CMK (cell line): Measurements from ENCODE around the gene EPHB2.

Experiments
- DNase-seq: peaks from one replicate; pipeline ENCODE4 v3.0.0-alpha.2; 2010; ENCODE audit warnings: low read depth

Gene EPHB2

DNA sequence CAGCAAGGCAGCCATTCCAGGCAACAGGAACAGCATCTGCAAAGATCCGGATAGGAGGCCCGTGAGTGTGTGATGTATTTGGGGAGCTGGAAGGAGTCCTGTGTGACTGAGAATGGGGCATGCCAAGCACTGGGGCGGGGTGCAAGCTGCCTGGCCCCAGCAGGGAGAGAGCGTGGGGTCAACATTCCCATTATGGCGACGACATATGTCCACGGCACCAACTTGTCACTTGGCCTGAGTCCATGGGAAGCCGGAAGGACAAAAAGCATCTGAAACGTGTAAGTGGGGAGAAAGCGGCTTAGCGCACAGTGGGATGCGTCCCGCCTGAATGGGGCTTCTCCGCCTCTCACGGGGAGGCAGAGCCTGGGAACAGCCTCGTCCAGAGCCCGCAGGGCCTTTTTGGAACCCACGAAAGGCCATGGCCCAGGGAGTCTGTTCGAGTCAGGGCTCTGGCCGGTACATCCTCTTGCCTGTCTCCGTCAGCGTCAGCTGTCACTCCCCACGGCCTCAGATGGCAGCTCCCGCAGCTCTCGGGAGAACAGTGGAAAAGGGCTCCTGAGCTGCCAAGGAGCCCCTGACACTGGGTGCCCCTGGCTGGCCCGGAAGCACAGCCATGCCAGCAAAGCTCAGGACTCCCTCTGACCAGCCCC lies 12.4 kb downstream of the EPHB2 start:
- no peak for DNase-seq

DNA sequence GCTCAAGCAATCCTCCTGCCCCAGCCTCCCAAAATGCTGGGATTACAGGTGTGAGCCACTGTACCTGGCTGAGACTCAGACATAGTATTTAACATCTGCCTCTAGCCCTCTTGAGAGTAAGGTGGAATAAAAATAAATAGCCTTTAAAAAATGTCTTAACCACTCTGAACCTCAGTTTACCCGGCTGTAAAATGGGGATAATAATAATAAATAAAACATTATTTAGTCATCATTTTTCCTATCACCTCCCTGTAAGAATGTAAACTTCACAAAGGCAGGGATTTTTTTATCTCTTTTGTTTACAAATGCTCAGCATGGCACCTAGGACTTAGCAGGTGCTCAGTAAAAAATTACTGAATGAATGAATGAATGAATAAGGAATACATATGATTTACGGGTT lies 17.2 kb downstream of the EPHB2 start:
- no peak for DNase-seq

GRCh38 chr1:22728751-22729399 lies 18.2 kb downstream of the EPHB2 start:
- no peak for DNase-seq

- no peak for DNase-seq
These were observed 18.7 kb downstream of the EPHB2 start for GRCh38 chr1:22729400-22729773.

DNA sequence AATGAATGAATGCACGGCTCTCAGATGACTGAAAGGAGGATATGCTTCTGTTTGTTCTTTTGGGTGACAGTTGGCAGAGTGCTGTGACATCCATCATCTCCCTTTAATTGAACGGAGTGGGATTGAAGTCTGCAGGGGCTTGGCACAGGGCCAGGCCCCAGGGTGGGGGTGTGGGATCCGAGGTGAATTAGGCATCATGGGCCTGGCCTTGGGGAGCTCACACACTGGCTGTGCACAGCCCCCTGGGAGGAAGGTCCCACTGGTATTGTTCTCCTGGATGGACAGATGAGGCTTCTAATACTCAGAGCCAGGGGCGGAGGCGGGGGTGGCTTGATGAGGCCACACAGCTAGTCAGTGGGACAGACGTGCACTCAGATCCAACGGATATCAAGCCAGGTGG lies 19.3 kb downstream of the EPHB2 start:
- DNase-seq = no peak

DNA sequence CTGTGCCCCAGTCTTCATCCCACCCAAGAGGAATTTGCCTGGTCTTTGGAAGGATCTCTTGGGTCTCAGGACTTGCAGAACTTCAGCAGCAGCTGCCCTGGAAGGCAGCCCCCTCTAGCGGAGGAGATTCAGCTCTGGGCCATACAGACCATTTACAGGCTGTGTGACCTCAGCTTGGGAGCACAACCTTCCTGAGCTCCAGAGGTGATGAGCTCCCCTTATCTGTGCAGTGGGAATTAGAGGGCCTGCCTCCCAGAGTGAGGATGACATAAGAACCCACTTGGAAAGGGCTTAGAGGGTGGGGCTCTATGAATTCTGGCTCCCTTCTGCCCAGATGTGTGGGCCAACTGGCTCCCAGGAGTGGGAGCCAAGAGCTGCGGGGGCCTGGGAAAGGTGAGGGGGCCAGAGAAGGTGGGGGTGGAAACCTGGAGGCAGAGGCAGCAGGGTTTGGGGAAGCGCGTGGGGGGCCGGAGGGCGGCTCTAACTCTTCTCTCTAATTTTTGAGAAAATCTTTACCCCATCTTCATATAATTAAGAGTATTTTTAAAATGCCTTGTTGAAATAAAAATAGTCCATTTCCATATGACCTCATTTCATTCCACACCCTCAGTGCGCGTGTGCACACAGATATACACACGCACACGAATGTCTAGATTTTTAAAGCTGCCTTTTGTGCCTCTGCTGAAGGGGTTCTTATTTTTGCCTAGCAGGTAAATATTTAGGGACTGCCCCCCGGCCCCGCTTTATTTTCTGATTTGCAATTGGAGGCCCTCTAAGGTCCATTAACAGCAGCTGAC lies 21.5 kb downstream of the EPHB2 start:
- DNase-seq = no peak

DNA sequence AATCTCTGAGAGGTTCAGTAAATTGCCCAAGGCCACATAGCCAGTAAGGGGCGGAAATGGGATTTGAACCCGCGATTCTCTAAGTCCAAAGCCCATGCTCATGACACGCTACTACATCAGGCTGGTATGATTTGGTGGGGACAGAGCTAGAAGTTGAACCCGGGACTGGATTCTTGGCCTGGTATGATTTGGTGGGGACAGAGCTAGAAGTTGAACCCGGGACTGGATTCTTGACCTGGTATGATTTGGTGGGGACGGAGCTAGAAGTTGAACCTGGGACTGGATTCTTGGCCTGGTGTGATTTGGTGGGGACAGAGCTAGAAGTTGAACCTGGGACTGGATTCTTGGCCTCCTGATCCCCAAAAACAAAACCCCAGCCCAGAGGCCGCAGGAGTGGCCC lies 23.0 kb downstream of the EPHB2 start:
- no peak for DNase-seq

DNA sequence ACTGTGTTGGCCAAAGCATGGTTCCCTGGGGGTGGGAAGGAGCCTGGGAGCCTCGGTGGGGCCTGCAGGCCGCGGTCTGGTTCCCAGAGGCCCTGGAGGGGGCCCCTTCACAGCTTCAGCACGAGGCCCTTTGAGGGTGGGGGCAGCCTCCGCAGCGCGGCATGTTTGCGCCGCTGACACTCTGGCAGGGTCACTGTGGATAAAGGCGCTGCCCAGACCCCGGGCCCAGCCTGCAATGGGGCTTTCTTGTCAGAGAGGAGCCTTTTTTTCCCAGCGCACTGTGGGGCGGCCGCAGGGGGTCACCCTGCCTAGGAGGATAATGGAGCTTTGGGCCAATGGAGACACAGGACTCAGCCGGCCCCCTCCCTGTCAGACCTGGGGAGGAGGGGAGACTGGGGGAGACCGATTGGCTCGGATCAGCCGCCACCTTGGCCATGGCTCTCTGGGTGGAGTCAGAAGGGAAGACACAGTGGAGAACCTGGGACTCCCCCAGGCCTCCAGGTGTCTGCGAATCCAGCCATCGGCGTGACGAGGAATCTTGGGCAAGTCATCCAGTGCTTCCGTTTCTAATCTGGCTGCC lies 26.0 kb downstream of the EPHB2 start:
- DNase-seq = no peak

DNA sequence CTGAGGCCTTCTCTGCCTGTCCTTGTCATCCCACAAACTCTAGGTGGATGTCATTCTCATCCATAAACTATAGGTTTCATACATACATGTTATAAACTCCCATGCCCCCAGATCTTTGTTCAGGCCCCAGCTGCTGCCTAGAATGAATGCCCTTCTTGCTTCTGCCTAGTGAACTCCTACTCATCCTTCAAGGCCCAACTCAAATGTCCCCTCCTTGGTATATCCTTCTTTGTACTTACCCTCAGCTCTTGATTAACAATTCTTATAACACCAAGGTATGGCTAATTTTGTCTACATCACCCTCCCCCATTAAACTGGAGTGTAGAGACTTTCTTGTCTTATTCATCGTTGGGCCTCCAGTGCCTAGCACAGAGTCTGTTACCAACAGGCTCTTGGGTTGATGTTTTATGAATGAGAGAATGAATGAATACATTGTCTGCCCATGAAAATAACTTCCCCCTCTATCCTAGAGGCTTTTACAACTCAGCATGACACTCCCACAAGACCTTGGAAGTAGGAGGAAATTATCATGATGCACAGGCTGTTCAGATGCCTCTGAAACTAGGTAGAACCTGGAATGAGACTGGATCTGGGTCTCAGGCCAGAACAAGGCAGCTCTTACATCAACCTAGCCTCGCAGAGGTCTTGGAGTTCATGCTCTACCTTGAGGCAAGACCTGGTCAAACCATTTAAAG lies 26.9 kb downstream of the EPHB2 start:
- DNase-seq = no peak

GRCh38 chr1:22738069-22738435 lies 27.4 kb downstream of the EPHB2 start:
- no peak for DNase-seq

DNA sequence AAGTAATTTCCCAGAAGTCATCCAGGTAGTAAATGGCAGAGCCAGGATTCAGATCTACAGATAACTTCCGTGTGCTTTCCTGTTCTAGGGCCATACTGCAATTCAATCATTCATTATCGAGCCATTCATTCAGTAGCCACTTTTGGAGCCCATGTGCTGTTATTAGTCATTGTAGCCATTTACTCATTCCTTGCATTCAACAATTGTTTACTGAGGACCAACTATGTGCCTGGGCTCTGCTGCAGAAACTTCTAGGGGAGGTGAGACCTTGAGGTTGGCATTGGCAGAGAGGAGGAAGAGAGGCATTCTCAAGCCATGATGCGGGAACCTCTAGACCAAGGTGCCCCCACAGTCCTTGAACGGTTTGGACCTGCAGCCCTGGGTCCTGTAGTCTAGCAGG lies 27.9 kb downstream of the EPHB2 start:
- no peak for DNase-seq

GRCh38 chr1:22739648-22740385 lies 29.2 kb downstream of the EPHB2 start:
- no peak for DNase-seq

GRCh38 chr1:22741118-22741517 lies 30.5 kb downstream of the EPHB2 start:
- no peak for DNase-seq

- no peak for DNase-seq
These were observed 35.3 kb downstream of the EPHB2 start for GRCh38 chr1:22745669-22746585.

DNA sequence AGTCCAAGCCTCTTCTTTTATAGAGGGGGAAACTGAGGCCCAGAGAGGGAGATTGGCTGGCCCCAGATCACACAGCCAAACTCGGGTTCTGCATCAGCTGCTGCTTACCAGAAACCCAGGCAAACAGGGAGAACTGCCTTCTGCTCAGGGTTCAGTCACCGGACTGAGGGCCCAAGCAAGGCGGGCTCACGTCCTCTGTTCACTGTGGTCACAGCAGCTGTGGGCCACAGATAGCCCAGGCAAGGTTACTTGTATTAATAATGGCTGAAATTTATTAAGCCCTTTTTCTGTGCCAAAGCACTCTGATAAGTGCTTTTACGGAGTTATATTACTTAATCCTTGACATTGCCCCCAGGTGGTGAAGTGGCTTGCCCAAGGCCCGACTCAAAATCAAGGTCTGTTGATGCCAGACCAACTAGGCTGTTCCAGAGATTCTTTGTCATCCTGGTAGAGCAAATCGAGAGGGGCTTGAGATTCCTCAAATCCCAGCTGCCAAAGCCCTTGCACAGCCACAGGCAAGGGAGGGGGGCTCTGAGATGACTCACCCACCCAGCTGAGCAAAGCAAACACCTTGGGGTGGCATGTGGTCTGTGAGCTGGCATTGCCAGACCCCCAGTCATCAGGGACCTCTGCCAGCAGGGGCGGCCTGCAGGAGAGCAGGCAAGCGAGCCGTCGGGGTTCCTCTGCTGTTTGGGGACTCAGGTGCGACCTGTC lies 36.5 kb downstream of the EPHB2 start:
- no peak for DNase-seq

DNA sequence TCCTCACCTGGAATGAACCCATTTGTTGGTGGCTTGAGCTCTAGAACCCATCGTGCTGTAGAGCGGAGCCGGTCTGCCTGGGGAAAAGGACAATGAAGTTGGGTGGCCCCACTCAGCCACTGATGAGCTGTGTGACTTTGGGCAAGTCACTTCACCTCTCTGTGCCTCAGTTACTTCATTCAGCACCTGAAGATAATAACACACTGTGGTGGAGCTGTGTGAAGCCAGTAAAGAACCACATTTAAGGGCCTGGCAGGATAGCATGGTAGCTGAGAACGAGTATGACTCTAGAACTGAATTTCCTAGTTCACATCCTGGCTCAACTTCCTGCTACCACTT lies 37.1 kb downstream of the EPHB2 start:
- no peak for DNase-seq

DNA sequence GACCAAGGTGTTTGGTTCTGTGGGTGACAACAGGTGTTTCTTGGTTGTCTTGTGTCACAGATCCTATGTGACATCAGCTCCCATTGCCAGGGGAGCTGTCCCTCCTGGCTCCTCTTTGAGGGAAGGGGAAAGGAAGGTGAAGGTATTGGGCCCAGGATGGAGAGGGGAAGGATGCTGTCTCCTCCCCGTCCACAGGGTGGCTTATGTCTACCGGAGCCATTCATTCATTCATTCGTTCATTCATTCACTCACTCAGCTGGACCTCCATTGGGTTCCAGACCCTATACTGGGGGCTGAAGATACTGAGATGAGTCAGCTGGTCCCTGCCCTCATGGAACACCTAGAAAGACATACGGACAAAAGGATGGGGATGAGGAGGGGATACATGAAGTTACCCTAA lies 38.9 kb downstream of the EPHB2 start:
- DNase-seq = no peak

DNA sequence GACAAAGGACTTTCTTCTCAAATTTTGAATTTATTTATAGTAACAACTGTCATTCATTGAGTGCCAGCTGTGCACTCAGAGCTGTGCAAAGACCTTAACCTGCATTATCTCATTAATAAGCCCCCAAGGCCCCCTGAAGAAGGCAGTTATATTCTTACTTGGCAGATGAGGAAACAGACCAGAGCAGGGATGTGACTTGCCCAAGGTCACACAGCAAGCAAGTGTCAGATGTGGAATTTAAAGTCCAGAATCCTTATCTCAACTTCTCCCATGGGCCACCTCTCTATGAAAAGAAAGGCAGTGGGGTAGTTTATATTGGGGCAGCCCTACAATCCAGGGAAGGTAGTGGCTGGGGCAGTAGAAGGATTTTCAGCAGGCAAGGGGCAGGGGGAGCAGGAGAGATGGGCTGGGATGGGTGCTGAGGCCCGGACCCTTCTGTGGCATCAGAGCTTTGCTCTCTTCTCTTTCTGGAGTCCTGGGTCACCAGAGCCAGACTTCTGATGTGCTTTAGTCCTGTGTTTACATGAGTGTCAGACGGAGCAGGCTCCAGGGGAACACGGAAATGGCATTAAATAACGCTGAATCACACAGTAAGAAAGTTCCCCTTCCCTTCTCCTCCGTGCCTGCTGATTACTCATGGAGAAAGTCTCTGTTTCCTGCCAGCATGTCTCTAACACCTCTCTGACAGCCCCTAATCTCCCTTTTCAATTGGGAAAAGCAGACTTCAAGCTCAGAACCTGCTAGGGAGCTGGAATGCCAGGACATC lies 39.5 kb downstream of the EPHB2 start:
- DNase-seq = no peak

DNA sequence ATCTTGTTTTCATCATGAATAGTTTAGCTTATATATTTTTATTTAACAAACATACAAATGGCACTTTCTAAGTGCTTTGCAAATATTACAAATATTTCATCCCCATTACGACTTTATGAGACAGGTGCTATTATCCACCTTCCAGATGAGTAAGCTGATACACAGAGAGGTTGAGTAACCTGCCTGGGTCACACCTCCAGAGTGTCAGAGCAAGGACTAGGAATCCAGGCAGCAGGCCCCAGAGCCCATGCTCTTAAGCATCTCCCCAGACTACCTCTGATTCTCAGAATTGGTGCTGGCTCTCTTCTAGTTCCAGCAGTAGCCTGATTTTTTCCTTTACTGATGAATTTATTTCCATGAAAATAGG lies 40.0 kb downstream of the EPHB2 start:
- DNase-seq = no peak
